AG04449 (cell line): ENCODE data around the gene HOXA10.

ENCODE experiments used
- CTCF ChIA-PET: fragments of 350-600 bp; formaldehyde crosslinking; extraction: SDS; loops from one replicate; lab custom pipeline; 2021; ENCODE audit warnings: antibody characterized with exemption; lab: Yijun Ruan, JAX
- POLR2A ChIA-PET: fragments of 400-600, 350-600 bp; formaldehyde crosslinking; extraction: SDS; loops from one replicate; lab custom pipeline; 2020; ENCODE audit warnings: antibody characterized with exemption, inconsistent platforms; lab: Yijun Ruan, JAX
- DNase-seq: peaks from one replicate; pipeline ENCODE4 v3.0.0-alpha.2; 2010; ENCODE audit warnings: low read depth, low spot score
- H3K4me3 ChIP-seq: 2 replicates; pipeline ENCODE4 v1.5.1; 2011; ENCODE audit warnings: low read depth, mild to moderate bottlenecking, control low read depth, low read length
- CTCF ChIP-seq: IDR thresholded peaks from one replicate; pipeline ENCODE4 v1.5.1; 2011; ENCODE audit warnings: mild to moderate bottlenecking, moderate library complexity, low read length, control low read depth, inconsistent platforms; ENCODE audit not compliant: insufficient read depth; ENCODE audit errors: missing control alignments

The HOXA10 gene

GRCh38 chr7:27132214-27132613, 41.9 kb downstream of the HOXA10 start:
- ChIA-PET CTCF (interaction anchor here (1.1 to 3.4 kb wide), 9 partner anchors 12 to 465 kb away, joined by 3 to 32 read pairs (median 6); partner anchors contain the start of genes HOXA3 and HOXA5), POLR2A (no interaction called here)
- no peak overlapping the region for H3K4me3 ChIP-seq
- TF ChIP-seq CTCF, result no peak
- DNase-seq, result no peak

GRCh38 chr7:27131390-27131819, 42.7 kb downstream of the HOXA10 start:
- POLR2A ChIA-PET, result interaction anchor here (1.3 to 1.6 kb wide), 2 partner anchors 20 to 35 kb away, joined by 5 to 6 read pairs; no protein-coding TSS in a partner anchor
- TF ChIP-seq CTCF, result no peak

DNA sequence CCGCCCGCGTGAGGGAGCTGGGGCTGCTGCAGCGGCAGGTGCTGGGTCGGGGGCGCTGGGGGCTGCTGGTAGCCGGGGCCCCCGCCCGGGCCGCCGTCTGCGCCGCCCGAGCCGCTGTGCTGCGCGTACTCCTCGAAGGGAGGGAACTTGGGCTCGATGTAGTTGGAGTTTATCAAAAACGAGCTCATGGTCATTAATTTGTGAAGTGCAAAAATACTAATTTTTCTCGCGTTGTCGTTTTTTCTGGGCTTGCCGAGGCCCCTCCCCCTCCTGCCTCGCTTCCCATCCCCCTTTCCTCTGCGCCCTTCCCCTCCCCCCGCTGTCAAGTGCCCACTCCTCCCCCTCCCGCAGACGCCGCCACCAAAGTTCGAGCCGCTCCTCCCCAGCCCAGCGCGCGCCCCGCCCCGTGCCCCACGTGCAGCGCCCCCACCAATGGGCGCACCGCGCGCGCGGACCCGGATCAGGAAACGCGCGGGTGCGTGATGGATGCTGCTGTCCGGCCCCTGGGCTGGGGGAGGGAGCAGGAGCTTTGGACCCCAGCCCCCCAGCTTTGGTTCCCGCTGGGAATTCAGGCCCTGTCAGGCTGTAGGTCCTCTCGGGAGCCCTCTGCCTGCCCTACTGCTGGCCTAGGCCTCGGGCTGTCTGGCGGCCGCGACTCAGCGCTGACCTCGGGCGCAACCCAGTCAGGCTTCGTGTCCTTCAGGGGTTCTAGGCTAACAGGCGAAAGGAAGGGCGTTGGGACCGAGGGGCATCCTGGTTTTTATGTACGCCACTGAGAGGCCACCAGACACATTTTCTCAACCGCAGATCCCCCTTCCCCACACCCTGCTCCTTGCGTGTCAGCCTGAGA, 43.4 kb downstream of the HOXA10 start, which contains the start of gene HOXA4:
HOXA4 (minus strand) TSS at position 218 of the 850 bp plus-strand sequence; CDS start at position 194, 24 bp downstream.
- no peak for DNase-seq
- CTCF ChIA-PET, result interaction anchor here (0.8 to 3.4 kb wide), 14 partner anchors 9 to 1238 kb away, joined by 3 to 32 read pairs (median 4); partner anchors contain the start of gene HOXA5
- no peak for TF ChIP-seq CTCF
- peak within 1 kb of the TSS; percentile 68 for H3K4me3 ChIP-seq
- POLR2A ChIA-PET, result interaction anchor here (1.3 to 1.6 kb wide), 2 partner anchors 20 to 34 kb away, joined by 5 to 6 read pairs; no protein-coding TSS in a partner anchor

More at GRCh38 chr7:27131390-27131819, 42.7 kb downstream of the HOXA10 start:
- no peak for DNase-seq
- CTCF ChIA-PET, result interaction anchor here (0.8 to 3.4 kb wide), 13 partner anchors 10 to 1239 kb away, joined by 3 to 32 read pairs (median 5); partner anchors contain the start of genes HOXA3 and HOXA5
- peak overlapping the region; percentile 68 for H3K4me3 ChIP-seq

DNA sequence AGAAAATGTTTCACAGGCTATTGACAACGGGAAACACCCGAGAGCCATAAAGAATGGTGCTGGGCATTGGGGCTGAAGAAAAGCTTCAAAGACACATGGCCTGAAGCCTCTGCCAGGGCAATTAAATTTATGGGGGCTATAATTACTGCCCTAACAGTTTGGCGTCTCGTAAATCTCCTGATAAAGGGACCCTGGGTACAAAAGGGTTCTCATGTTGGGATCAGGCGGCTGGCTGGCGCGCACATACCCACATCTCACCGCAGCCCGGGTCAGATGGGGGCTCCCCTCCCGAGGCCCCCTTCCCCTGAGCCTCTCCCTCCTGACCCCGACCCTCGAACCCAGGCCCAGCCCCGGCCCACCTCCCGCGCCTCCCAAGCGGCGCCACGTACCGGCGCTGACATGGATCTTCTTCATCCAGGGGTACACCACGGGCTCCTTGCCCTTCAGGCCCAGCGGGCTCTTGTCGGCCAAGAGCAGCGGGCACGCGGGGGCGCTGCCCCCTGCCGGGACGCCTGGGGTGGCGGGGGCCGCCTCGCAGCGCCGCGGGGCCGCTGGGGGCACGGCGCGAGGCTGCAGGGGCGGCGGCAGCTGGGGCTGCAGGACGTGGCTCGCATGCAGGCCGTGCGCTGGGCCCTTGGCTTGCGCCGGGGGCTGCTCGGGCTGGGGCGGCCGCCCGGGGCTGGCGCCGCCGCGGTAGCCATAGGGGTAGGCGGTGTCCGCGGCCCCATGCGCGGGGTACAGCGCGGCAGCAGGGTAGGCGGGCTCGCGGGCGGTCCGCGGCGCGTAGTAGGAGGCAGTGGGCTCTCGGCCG, 44.2 kb downstream of the HOXA10 start:
- DNase-seq, result no peak
- POLR2A ChIA-PET, result interaction anchor here (1.3 to 1.6 kb wide), 2 partner anchors 21 to 33 kb away, joined by 5 to 6 read pairs; no protein-coding TSS in a partner anchor
- CTCF ChIA-PET, result interaction anchor here (0.9 to 3.4 kb wide), 8 partner anchors 11 to 463 kb away, joined by 3 to 32 read pairs (median 6); partner anchors contain the start of gene HOXA5
- TF ChIP-seq CTCF, result no peak
- peak overlapping the region; percentile 68 for H3K4me3 ChIP-seq

DNA sequence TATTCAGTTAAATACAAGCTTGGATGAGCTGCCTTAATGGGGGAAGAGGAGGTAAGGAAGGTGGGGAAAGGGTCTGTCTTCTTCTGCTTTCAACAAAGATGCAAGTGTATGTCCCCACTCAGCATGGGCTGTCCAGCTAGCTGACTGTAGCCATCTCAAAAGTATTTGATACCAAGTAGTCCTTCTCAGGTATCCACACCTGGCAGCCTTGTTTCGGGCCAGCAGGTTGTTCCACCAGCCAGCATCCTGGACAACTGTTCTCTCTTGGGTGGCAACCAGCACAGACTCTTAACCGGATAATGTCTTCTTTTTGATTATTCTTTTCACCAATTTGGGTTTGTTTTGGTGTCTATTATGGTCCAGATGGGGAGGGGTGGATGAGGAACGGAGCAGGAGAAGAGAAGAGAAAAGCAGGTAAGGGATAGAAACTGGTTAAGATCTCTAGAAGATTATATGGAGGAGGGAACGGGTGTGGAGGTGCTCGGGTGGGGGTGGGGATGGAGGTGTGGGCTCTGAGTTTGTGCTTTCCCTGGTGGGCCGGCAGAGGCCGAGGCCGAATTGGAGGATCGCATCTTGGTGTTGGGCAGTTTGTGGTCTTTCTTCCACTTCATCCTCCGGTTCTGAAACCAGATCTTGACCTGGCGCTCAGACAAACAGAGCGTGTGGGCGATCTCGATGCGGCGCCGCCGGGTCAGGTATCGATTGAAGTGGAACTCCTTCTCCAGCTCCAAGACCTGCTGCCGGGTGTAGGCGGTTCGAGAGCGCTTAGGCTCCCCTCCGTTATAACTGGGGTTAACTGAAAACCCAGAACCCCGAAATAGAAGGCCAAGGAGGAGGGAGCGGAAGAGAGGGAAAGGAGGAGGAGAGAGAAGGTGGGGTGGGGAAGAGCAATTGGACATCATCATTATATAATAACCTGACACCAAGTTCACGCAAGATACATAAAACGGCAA, 45.1 kb downstream of the HOXA10 start:
- no peak for TF ChIP-seq CTCF
- H3K4me3 ChIP-seq, result no peak overlapping the region
- no peak for DNase-seq
- ChIA-PET CTCF (interaction anchor here (1.0 to 3.4 kb wide), 4 partner anchors 16 to 275 kb away, joined by 3 to 32 read pairs (median 3); no protein-coding TSS in a partner anchor), POLR2A (no interaction called here)
